Breast epithelium (tissue), 3 donors: ENCODE results near the gene CCL20.

Source experiments
- POLR2A ChIP-seq: fragments of 450-650 bp; IDR thresholded peaks from one replicate; pipeline ENCODE4 v1.6.1; 2016; ENCODE audit warnings: antibody characterized with exemption, mild to moderate bottlenecking, moderate library complexity
- POLR2AphosphoS5 ChIP-seq, 3 donors: sonication (generic); formaldehyde crosslinking; IDR thresholded peaks; one replicate each; pipeline ENCODE4 v1.6.1; 2017; ENCODE audit warnings: antibody characterized with exemption in 3 of 3
- TF ChIP-seq, protein P1 (sequence below), 3 donors: fragments of 450-650 bp; IDR thresholded peaks; one replicate each; pipeline ENCODE4 v1.5.1; 2016 to 2017; ENCODE audit warnings: antibody characterized with exemption in 3 of 3, mild to moderate bottlenecking in 3 of 3, moderate library complexity in 3 of 3

DNA sequence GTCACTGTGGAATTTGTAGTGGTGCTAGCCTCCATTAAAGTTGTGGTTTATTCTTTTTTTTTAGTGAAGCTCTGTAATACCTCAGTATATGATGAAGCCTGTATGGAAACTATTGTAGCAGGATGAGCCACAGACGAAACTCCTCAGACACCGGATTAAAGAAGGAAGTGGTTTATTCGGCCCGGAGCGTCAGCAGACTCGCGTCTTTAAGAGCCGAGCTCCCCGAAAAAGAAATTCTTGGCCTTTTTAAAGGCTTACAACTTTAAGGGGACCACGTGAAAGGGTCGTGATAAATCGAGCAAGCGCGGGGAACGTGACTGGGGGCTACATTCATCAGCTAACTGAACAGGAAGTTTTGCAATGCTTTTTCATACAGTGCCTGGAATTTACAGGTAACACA, 8.1 kb upstream of the CCL20 start:
- TF ChIP-seq POLR2A (no peak), POLR2AphosphoS5 (IDR thresholded peaks at IDR 0.05) (no peak)
- TF ChIP-seq, protein P1, sequence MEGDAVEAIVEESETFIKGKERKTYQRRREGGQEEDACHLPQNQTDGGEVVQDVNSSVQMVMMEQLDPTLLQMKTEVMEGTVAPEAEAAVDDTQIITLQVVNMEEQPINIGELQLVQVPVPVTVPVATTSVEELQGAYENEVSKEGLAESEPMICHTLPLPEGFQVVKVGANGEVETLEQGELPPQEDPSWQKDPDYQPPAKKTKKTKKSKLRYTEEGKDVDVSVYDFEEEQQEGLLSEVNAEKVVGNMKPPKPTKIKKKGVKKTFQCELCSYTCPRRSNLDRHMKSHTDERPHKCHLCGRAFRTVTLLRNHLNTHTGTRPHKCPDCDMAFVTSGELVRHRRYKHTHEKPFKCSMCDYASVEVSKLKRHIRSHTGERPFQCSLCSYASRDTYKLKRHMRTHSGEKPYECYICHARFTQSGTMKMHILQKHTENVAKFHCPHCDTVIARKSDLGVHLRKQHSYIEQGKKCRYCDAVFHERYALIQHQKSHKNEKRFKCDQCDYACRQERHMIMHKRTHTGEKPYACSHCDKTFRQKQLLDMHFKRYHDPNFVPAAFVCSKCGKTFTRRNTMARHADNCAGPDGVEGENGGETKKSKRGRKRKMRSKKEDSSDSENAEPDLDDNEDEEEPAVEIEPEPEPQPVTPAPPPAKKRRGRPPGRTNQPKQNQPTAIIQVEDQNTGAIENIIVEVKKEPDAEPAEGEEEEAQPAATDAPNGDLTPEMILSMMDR (IDR thresholded peaks at IDR 0.05) = no peak
